ENCODE data around the gene POFUT2.

Gene POFUT2

DNA sequence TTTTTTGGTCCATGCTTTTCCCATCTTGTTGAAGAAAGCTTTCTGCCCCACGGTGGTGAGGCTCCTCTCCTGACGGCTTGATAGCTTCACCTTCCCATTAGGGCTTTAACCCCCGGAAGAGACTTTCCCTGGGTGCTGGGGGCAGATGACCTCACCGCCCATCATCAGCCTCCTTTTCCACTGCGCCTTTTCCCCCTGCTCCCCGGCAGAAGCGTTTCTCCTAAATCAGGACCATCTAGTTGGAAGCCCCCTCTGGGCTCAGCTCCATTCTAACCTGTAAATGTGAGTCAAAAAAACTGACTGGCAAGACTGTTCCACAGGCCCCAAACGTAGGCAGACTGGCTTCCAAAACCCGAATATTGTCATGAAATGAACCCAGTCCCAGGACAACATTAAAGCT, 6.7 kb downstream of the POFUT2 start:
- DNase-seq (ENCODE audit: low read depth), result no peak
- no peak overlapping the region for H3K4me3 ChIP-seq (ENCODE audit: low read depth, low read length)

DNA sequence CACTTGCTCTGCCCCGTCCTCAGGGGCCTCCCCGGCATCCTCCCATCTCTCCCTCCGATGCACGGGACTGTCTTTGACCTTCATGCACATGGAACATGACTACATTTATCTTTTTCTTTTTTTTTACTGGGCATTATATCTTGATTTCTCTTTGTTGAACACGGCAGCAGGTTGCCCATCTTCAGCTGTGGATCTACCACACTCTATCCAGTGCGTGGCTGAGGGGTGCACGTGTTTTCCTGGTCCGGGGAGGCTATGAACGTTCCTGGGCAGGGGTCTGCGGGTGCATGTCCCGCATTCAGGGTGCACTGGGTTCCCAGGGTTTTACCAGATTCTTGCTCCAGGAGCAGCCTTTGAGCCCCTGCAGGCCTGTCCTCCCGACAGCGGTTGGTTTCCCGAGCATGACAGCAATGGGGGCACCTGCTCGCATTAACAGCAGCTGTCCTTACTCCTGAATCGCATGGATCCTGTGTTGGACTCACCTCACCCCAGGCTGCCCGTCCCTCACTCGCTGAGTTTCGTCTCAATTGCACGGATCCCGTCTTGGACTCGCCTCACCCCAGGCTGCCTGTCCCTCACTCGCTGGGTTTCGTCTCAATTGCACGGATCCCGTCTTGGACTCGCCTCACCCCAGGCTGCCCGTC, 7.4 kb downstream of the POFUT2 start:
- no peak overlapping the region for H3K4me3 ChIP-seq (ENCODE audit: low read depth, low read length)
- DNase-seq (ENCODE audit: low read depth), result no peak
- no peak for TF ChIP-seq CTCF (IDR thresholded peaks at IDR 0.05; ENCODE audit: insufficient read depth, low read depth, low read length, missing control alignments)

More for the DNA sequence above, 6.7 kb downstream of the POFUT2 start:
- TF ChIP-seq CTCF (IDR thresholded peaks at IDR 0.05; ENCODE audit: insufficient read depth, low read depth, low read length, missing control alignments), result no peak

DNA sequence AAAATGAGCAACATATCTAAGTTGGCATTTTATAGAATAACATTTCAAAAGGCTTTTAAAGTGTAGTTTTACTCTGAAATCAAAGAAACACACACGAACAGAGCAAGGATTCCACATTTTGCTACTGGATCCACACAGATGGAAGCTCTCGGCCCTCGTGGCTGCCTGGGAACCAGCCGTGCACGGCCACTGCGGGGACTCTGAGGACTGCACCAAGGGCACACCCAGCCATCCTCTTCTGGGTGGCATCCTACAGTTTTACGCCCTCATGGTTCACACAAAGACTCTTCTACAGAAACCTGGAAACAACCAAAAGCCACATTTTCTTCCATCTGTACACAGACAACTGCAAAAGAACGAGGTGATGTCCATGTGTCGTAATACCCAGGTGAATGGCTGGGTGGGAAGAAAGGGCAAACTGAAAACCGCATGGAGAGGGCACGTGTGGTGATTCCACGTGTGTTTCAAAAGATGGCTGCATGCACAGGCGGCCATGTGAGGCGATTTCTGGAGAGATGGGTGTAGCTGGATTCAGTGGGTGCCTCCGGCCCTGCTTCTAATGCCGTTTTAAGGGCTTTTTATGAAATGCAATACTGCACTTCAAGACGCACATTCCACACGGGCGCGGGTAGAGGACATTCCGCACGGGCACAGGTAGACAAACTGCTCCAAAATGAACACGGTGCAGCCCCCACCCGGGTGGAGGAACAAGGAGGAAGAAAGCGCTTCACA, 8.1 kb downstream of the POFUT2 start:
- H3K4me3 ChIP-seq (ENCODE audit: low read depth, low read length), result no peak overlapping the region
- no peak for TF ChIP-seq CTCF (IDR thresholded peaks at IDR 0.05; ENCODE audit: insufficient read depth, low read depth, low read length, missing control alignments)
- no peak for DNase-seq (ENCODE audit: low read depth)

DNA sequence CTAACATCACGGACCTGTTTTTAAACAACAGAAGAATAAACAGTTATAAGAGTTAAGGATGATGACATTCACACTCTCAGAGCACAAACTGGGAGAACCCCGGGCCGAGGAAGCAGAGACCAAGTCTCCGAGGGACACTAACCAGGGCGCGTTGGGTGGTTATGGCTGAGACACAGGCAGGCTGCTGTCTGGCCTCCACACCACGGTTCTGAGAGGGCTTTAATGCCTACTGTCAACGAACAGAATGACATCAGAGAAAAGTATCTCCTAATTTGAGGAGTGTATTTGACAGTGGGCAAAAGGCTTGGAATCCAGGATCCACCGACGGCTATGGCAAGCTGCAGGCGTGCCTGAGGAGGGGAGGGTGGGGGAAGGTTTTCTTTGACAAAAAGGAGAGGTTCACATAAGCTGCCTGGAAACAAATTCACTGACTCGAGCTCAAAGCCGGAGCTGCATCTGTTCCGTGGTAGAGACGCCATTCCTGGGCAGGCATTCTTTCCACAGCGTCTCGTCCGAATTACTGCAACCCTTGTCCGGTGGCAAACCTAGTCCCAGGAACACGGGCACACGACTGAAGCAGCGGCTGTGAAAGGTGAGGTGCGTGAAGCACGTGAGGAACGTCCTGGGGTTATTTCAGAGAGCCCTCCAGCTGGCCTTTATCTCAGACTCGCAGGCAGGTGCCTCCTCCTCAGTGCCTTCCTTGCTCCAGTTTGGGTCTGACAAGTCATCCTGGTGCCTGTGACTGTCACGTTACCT, 9.4 kb downstream of the POFUT2 start:
- TF ChIP-seq CTCF (IDR thresholded peaks at IDR 0.05; ENCODE audit: insufficient read depth, low read depth, low read length, missing control alignments), result no peak
- DNase-seq (ENCODE audit: low read depth), result no peak

DNA sequence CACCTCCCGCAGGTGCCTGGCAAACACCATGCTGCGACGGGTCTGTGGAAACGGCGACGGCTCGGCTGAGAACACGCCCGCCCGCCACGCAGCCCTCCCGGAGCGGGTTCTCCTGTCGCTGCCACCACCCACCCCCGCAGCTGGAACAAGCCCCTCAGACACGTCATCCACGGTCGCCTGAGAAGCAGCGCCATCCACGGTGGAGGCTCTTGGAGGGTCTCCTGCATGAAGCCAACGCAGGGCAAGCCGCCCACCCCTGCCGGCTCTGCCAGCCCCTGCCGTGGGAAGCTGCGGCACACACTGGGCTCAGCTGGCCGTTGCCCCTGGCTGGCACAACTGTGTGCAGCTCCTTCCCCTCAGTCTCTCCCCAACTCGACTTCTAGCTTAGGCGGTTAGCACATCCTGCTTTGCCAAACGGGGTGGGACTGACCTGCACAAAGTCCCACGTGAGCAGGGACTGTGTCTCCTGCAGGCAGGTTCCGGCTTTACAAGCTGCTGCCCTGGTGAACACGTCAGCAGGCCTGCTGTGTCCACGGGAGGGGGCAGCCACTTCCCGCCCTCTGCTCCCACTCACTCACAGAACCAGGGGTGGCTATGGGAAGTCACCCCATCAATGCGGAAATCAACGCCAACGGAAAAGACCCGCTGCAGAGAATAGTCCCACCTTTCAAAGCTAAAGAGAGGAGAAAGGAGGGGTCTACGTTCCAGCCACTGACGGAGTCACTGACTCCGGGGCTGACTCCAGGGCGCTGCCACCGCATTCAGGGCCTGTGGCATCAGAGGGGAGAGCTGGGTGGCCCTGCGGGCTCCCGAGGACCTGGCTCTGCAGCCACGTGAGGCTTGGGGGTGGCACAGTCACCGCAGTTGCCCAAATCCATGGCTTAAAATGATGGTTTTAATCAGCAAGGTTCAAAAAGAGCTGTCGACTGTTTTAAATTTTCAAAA, 10.3 kb downstream of the POFUT2 start:
- no peak for TF ChIP-seq CTCF (IDR thresholded peaks at IDR 0.05; ENCODE audit: insufficient read depth, low read depth, low read length, missing control alignments)
- no peak for DNase-seq (ENCODE audit: low read depth)
- H3K4me3 ChIP-seq (ENCODE audit: low read depth, low read length), result no peak overlapping the region

More for the DNA sequence above, 9.4 kb downstream of the POFUT2 start:
- no peak overlapping the region for H3K4me3 ChIP-seq (ENCODE audit: low read depth, low read length)

DNA sequence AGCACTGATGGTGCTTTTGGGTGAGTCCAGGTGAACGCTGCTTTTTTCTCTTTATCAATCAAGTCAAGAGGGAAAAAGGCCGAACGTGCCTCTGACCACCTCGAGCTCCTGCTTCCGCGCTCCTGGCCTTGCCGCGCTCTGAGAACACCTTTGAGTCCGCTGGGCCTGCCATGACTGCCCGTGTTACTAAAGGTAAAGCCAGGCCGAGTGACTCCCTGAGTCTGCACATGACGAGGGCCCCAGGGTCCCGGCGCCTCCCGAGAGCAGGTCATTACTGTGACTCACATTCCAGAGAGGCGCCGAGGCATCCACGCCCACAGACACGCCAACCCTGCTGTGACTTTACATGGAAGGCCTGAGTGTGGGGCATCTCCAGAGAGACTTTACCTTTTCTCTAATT, 11.1 kb downstream of the POFUT2 start:
- DNase-seq (ENCODE audit: low read depth), result no peak
- no peak overlapping the region for H3K4me3 ChIP-seq (ENCODE audit: low read depth, low read length)
- TF ChIP-seq CTCF (IDR thresholded peaks at IDR 0.05; ENCODE audit: insufficient read depth, low read depth, low read length, missing control alignments), result no peak
